Rectal smooth muscle tissue (tissue), 1 donor: ENCODE results near the gene FKBP2.
A peak's percentile ranks its signal among the peaks of the same experiment; 100 is the strongest.

Experiments
- H3K27ac ChIP-seq: one replicate; pipeline ENCODE4 v1.7.0; 2013; ENCODE audit warnings: low read depth, low read length, inconsistent platforms
- H3K27me3 ChIP-seq: one replicate; pipeline ENCODE4 v1.7.0; 2013; ENCODE audit warnings: low read length; ENCODE audit not compliant: control insufficient read depth, insufficient read depth
- H3K36me3 ChIP-seq: one replicate; pipeline ENCODE4 v1.7.0; 2013; ENCODE audit warnings: low read length; ENCODE audit not compliant: control insufficient read depth, insufficient read depth
- H3K4me1 ChIP-seq: one replicate; pipeline ENCODE4 v1.7.0; 2013; ENCODE audit warnings: low read length; ENCODE audit not compliant: control insufficient read depth, insufficient read depth
- H3K4me3 ChIP-seq: one replicate; pipeline ENCODE4 v1.7.0; 2013; ENCODE audit warnings: low read length
- H3K9ac ChIP-seq: one replicate; pipeline ENCODE4 v1.7.0; 2013; ENCODE audit warnings: low read length

FKBP2 gene

GRCh38 chr11:64231546-64231945 is 9.3 kb upstream of the FKBP2 start:
- Histone ChIP-seq H3K27me3 (no peaks in the 10 kb centered on the region), H3K36me3 (no peaks in the 10 kb centered on the region), H3K27ac (no peak overlapping the region), H3K4me1 (peaks cover 25% of the 10 kb centered on the region), H3K4me3 (no peak overlapping the region), H3K9ac (no peak overlapping the region)

- Histone ChIP-seq H3K9ac (no peak overlapping the region), H3K27ac (no peak overlapping the region), H3K4me1 (peaks cover 18% of the 10 kb centered on the region), H3K4me3 (no peak overlapping the region), H3K36me3 (no peaks in the 10 kb centered on the region), H3K27me3 (no peaks in the 10 kb centered on the region)
Measured at GRCh38 chr11:64232182-64232966, 8.5 kb upstream of the FKBP2 start.

GRCh38 chr11:64232967-64233315 is 8.0 kb upstream of the FKBP2 start:
- no peaks in the 10 kb centered on the region for H3K27me3 ChIP-seq
- no peak overlapping the region for H3K4me3 ChIP-seq
- no peak overlapping the region for H3K9ac ChIP-seq
- H3K4me1 ChIP-seq = peaks cover 18% of the 10 kb centered on the region
- H3K36me3 ChIP-seq = peaks cover 2% of the 10 kb centered on the region
- H3K27ac ChIP-seq = no peak overlapping the region

GRCh38 chr11:64233913-64234586 is 6.8 kb upstream of the FKBP2 start, which contains the start of gene VEGFB:
VEGFB (plus strand) TSS chr11:64234584; CDS start chr11:64234834, 250 bp downstream.
- H3K4me1 ChIP-seq = peaks cover 18% of the 10 kb centered on the region
- peak within 1 kb of the TSS; percentile 77 for H3K4me3 ChIP-seq
- no peaks in the 10 kb centered on the region for H3K27me3 ChIP-seq
- H3K9ac ChIP-seq = peak within 1 kb of the TSS; percentile 81
- H3K27ac ChIP-seq = peak within 1 kb of the TSS; percentile 73
- peaks cover 3% of the 10 kb centered on the region for H3K36me3 ChIP-seq

- peaks cover 14% of the 10 kb centered on the region for H3K4me1 ChIP-seq
- H3K27ac ChIP-seq = peak overlapping the region; percentile 73
Measured at GRCh38 chr11:64234647-64235379, 6.1 kb upstream of the FKBP2 start.

GRCh38 chr11:64235437-64236161 is 5.3 kb upstream of the FKBP2 start:
- Histone ChIP-seq H3K4me3 (peak overlapping the region; percentile 77), H3K27ac (peak overlapping the region; percentile 73), H3K9ac (peak overlapping the region; percentile 32), H3K36me3 (peaks cover 3% of the 10 kb centered on the region), H3K4me1 (peaks cover 18% of the 10 kb centered on the region), H3K27me3 (no peaks in the 10 kb centered on the region)

More at GRCh38 chr11:64234647-64235379, 6.1 kb upstream of the FKBP2 start:
- peaks cover 3% of the 10 kb centered on the region for H3K36me3 ChIP-seq
- no peaks in the 10 kb centered on the region for H3K27me3 ChIP-seq
- H3K4me3 ChIP-seq = peak overlapping the region; percentile 77
- H3K9ac ChIP-seq = peak overlapping the region; percentile 32

- H3K27me3 ChIP-seq = no peaks in the 10 kb centered on the region
- no peak overlapping the region for H3K4me3 ChIP-seq
- no peak overlapping the region for H3K27ac ChIP-seq
- peaks cover 3% of the 10 kb centered on the region for H3K36me3 ChIP-seq
- no peak overlapping the region for H3K9ac ChIP-seq
- H3K4me1 ChIP-seq = peaks cover 19% of the 10 kb centered on the region
Measured at GRCh38 chr11:64237484-64237951, 3.4 kb upstream of the FKBP2 start.

- no peak overlapping the region for H3K27ac ChIP-seq
- H3K4me1 ChIP-seq = peaks cover 19% of the 10 kb centered on the region
- no peak overlapping the region for H3K9ac ChIP-seq
- H3K4me3 ChIP-seq = no peak overlapping the region
- H3K36me3 ChIP-seq = peaks cover 3% of the 10 kb centered on the region
- no peaks in the 10 kb centered on the region for H3K27me3 ChIP-seq
Measured at GRCh38 chr11:64238076-64238475, 2.8 kb upstream of the FKBP2 start.

- peaks cover 6% of the 10 kb centered on the region for H3K36me3 ChIP-seq
- H3K4me3 ChIP-seq = no peak overlapping the region
- no peaks in the 10 kb centered on the region for H3K27me3 ChIP-seq
- no peak overlapping the region for H3K9ac ChIP-seq
- no peak overlapping the region for H3K27ac ChIP-seq
- H3K4me1 ChIP-seq = peaks cover 12% of the 10 kb centered on the region
Measured at GRCh38 chr11:64238999-64239398, 1.9 kb upstream of the FKBP2 start.

- Histone ChIP-seq H3K9ac (peak overlapping the region; percentile 90), H3K4me3 (peak overlapping the region; percentile 79), H3K27me3 (no peaks in the 10 kb centered on the region), H3K4me1 (peaks cover 12% of the 10 kb centered on the region), H3K36me3 (peaks cover 6% of the 10 kb centered on the region), H3K27ac (peak overlapping the region; percentile 100)
Measured at GRCh38 chr11:64239662-64240434, 1.0 kb upstream of the FKBP2 start.

GRCh38 chr11:64241241-64241490 is 271 bp downstream of the FKBP2 start:
- H3K27ac ChIP-seq = peak overlapping the region; percentile 100
- H3K27me3 ChIP-seq = no peaks in the 10 kb centered on the region
- peaks cover 6% of the 10 kb centered on the region for H3K4me1 ChIP-seq

More at GRCh38 chr11:64241241-64241490, 271 bp downstream of the FKBP2 start:
- H3K36me3 ChIP-seq = peaks cover 6% of the 10 kb centered on the region
- peak overlapping the region; percentile 73 for H3K4me3 ChIP-seq
- H3K9ac ChIP-seq = peak overlapping the region; percentile 33
